Thoracic aorta (tissue), 2 donors: ENCODE data around the gene MGAT5. TPM values are rescaled to one million over a fixed set of nuclear protein-coding genes. Genes with fewer than 3 reads are reported as not detected.

Source experiments
- ATAC-seq: fragments of 150-250 bp; one replicate; pipeline ENCODE4 v1.8.0; 2017; ENCODE audit warnings: low read depth; ENCODE audit not compliant: insufficient number of reproducible peaks, low FRiP score
- DNase-seq: peaks from one replicate; pipeline ENCODE4 v3.0.0-alpha.2; 2020; ENCODE audit warnings: low spot score
- H3K27ac ChIP-seq, 2 donors: fragments of 200-600 bp; sonication (generic); 1 replicate in 1 of 2; 2 replicates in 1 of 2; pipeline ENCODE4 v1.5.1; 2016; ENCODE audit warnings: mild to moderate bottlenecking in 2 of 2, moderate library complexity in 2 of 2
- H3K27me3 ChIP-seq: fragments of 200-600 bp; sonication (generic); replicated peaks from 2 replicates; pipeline ENCODE4 v1.6.0; 2016; ENCODE audit warnings: mild to moderate bottlenecking; ENCODE audit not compliant: insufficient read depth
- H3K36me3 ChIP-seq: fragments of 200-600 bp; sonication (generic); one replicate; pipeline ENCODE4 v1.5.1; 2016
- H3K4me1 ChIP-seq, 2 donors: fragments of 200-600 bp; sonication (generic); 1 replicate in 1 of 2; 2 replicates in 1 of 2; pipeline versions ENCODE4 v1.5.1 to v1.6.0; 2016; ENCODE audit warnings: low read depth in 2 of 2, mild to moderate bottlenecking in 1 of 2; ENCODE audit not compliant: control insufficient read depth in 1 of 2
- H3K4me3 ChIP-seq: fragments of 200-600 bp; sonication (generic); 2 replicates; pipeline ENCODE4 v1.5.1; 2016; ENCODE audit warnings: mild to moderate bottlenecking
- H3K9me3 ChIP-seq: fragments of 200-600 bp; sonication (generic); 2 replicates; pipeline ENCODE4 v1.5.1; 2016
- total RNA-seq, 2 donors: library from RNA; depleted of rRNA; stranded (reverse); fragments of >200 nt; gene quantifications; one replicate each; pipeline versions ENCODE4 v1.1.0 to v1.2.3, GENCODE V29; 2016
- TF ChIP-seq, protein P1 (sequence below): fragments of 200-600 bp; sonication (generic); IDR thresholded peaks from one replicate; pipeline ENCODE4 v1.5.1; 2019; ENCODE audit warnings: antibody characterized with exemption

MGAT5 gene
- total RNA-seq, 2 donors from 2014 or later, result 43.9 to 95.3 TPM

DNA sequence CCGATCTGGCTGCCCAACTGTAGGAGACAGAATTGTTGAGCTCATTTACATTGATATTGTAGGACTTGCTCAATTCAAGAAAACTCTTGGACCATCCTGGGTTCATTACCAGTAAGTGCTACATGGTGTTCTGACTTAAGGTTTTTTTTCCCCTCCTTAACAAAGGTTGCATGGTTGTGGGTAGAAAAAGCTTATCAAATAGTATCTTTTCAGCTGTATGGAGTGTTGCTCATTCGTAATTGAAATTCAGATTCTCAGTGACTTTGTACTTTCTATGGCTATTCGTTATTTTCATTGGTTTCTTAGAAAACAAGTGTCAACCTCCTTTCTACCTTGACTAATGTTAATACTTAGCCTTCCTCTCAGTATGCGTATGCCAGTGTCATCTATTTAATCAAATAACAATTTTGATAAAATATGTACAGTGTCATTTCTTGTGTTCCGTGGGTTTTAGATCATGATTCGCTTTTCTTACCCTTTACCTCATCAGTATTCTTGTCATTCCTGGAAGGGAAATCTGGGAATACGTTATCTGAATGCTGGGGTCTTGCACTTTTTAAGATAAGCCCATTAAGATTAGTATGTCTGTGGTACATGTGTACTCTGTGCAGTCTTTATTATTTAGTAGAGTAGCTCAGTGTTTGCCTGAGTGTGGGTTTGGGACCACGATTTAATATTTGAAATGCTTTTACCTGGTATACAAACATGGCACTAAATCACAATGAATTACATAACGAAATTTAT, 91.3 kb downstream of the MGAT5 start:
- TF ChIP-seq, protein P1, sequence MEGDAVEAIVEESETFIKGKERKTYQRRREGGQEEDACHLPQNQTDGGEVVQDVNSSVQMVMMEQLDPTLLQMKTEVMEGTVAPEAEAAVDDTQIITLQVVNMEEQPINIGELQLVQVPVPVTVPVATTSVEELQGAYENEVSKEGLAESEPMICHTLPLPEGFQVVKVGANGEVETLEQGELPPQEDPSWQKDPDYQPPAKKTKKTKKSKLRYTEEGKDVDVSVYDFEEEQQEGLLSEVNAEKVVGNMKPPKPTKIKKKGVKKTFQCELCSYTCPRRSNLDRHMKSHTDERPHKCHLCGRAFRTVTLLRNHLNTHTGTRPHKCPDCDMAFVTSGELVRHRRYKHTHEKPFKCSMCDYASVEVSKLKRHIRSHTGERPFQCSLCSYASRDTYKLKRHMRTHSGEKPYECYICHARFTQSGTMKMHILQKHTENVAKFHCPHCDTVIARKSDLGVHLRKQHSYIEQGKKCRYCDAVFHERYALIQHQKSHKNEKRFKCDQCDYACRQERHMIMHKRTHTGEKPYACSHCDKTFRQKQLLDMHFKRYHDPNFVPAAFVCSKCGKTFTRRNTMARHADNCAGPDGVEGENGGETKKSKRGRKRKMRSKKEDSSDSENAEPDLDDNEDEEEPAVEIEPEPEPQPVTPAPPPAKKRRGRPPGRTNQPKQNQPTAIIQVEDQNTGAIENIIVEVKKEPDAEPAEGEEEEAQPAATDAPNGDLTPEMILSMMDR, result no peak
- no peaks in the 10 kb centered on the region for H3K27me3 ChIP-seq
- no peaks in the 10 kb centered on the region for H3K9me3 ChIP-seq
- ATAC-seq (no peak), DNase-seq (no peak)
- H3K4me3 ChIP-seq, result no peak overlapping the region
- H3K36me3 ChIP-seq, result no peaks in the 10 kb centered on the region
- no peak overlapping the region for H3K27ac ChIP-seq
- H3K4me1 ChIP-seq, result peaks cover 10 to 19% of the 10 kb centered on the region in 2 donors

DNA sequence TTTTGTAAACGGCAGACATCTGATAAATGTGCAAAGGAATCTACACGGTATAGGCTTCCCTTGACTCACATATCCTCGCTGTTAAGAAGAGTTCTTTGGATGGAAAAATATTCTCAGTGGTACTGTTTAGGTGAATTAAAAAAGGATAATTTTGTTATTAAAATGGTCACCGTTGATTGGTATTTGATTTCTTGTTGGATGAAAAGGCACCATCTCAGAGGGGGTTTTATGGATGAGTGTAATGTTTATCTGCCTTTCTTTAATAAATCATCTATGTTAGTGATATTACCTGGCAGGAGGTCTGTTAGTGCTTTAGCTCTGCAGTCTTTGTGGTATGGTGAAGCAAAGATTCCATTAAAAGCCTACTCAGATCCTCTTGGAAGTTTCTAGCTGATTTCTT, 92.3 kb downstream of the MGAT5 start:
- ATAC-seq, result no peak
- Histone ChIP-seq H3K27me3 (no peaks in the 10 kb centered on the region), H3K9me3 (no peaks in the 10 kb centered on the region), H3K36me3 (no peaks in the 10 kb centered on the region), H3K4me3 (no peak overlapping the region), H3K27ac (no peak overlapping the region), H3K4me1 (peaks cover 10 to 19% of the 10 kb centered on the region in 2 donors)
- no peak for DNase-seq
- TF ChIP-seq, protein P1, result no peak

DNA sequence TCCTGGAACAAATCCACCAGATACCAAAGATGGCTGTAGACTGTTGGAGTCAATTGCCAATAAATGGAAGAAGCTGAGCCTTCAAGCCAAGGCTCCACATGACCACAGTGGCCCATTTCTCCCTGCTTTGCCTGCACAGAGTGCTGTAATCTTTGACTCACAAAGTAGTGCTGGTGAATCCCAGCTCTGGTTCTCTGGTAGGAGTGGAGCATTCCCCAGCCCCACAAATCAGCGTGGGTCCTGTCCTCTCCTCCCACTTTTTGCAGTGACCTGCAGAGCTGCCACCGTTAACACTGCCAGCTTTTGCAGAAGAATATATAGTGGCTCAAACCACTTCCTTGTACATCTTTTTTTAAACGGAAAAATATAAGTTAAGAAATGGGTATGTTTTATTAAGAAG, 93.9 kb downstream of the MGAT5 start:
- Histone ChIP-seq H3K4me3 (peak overlapping the region; percentile 36), H3K4me1 (peaks cover 10 to 19% of the 10 kb centered on the region in 2 donors), H3K27ac (peak overlapping the region; percentile 51 to 54), H3K36me3 (no peaks in the 10 kb centered on the region), H3K9me3 (no peaks in the 10 kb centered on the region), H3K27me3 (no peaks in the 10 kb centered on the region)
- no peak for DNase-seq
- no peak for ATAC-seq
- TF ChIP-seq, protein P1, result no peak

DNA sequence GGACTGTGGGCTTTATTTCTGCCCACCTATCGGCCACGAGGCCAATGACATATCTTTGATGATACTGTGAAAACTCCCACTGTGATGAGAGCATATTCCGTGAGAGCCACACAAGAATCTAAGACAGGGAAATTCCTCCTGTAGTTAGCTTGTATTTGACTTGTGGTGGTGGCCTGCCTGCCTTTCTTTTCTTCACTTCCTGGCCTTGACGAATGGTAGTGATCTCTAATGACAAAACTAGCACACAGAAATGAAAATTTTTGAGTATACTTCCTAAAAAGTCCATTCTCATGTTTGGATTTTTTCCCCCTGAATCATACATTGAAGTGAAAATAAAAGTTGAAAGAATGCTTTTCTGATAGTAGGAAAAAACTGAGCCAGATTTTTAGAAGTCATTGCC, 94.4 kb downstream of the MGAT5 start:
- Histone ChIP-seq H3K27ac (peak overlapping the region; percentile 51 to 54), H3K36me3 (no peaks in the 10 kb centered on the region), H3K4me3 (peak overlapping the region; percentile 36), H3K4me1 (peaks cover 10 to 19% of the 10 kb centered on the region in 2 donors), H3K27me3 (no peaks in the 10 kb centered on the region), H3K9me3 (no peaks in the 10 kb centered on the region)
- no peak for DNase-seq
- TF ChIP-seq, protein P1, result no peak
- ATAC-seq, result no peak

DNA sequence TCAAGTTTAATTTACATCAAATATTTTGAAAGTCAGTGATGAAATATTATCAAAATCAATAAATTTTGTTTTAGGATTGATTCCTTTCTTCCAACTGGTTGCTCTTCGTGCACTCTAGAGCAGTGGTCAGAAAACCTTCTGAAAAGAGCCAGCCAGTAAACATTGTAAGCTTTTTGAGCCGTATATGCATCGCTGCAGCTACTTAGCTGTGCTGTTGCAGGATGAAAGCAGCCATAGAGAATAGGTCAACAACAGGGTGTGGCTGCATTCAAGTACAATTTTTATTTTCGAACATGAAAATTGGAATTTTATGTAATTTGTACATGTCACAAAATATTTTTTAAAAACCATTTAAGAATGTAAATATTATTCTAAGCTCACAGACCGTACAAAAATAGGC, 94.9 kb downstream of the MGAT5 start:
- H3K9me3 ChIP-seq, result no peaks in the 10 kb centered on the region
- H3K27me3 ChIP-seq, result no peaks in the 10 kb centered on the region
- H3K27ac ChIP-seq, result peak overlapping the region in 1 of 2 donors; percentile 51
- DNase-seq (no peak), ATAC-seq (no peak)
- peaks cover 10 to 19% of the 10 kb centered on the region in 2 donors for H3K4me1 ChIP-seq
- TF ChIP-seq, protein P1, result no peak
- peak overlapping the region; percentile 36 for H3K4me3 ChIP-seq
- H3K36me3 ChIP-seq, result no peaks in the 10 kb centered on the region
